CD14-positive monocyte (primary cell): ENCODE results near the gene FKBP10. TPM values are rescaled to one million over a fixed set of nuclear protein-coding genes. Genes with fewer than 3 reads are reported as not detected.
A peak's percentile ranks its signal among the peaks of the same experiment; 100 is the strongest.

Source experiments
- DNase-seq, 3 donors: peaks; one replicate each; pipeline ENCODE4 v3.0.0-alpha.2; 2011 to 2022
- H2AFZ ChIP-seq: 2 replicates; pipeline ENCODE4 v1.6.0; 2012; ENCODE audit warnings: mild to moderate bottlenecking, low read depth, low read length, inconsistent platforms; ENCODE audit not compliant: insufficient read depth, poor library complexity, severe bottlenecking
- H3K27ac ChIP-seq, 2 donors: 1 replicate in 1 of 2; 2 replicates in 1 of 2; pipeline ENCODE4 v1.5.1; 2012 to 2013; ENCODE audit warnings: low read length in 2 of 2, control low read depth in 1 of 2, inconsistent platforms in 1 of 2, low read depth in 1 of 2, mild to moderate bottlenecking in 1 of 2
- H3K27me3 ChIP-seq, 2 donors: one replicate each; pipeline versions ENCODE4 v1.6.0 to v1.6.1; 2011 to 2013; ENCODE audit warnings: low read length in 2 of 2; ENCODE audit not compliant: control insufficient read depth in 2 of 2, insufficient read depth in 2 of 2
- H3K36me3 ChIP-seq, 2 donors: replicated peaks in 1 of 2; 1 replicate in 1 of 2; 2 replicates in 1 of 2; pipeline versions ENCODE4 v1.5.1 to v1.6.1; 2012 to 2013; ENCODE audit warnings: low read length in 2 of 2, control low read depth in 1 of 2, inconsistent platforms in 1 of 2, mild to moderate bottlenecking in 1 of 2; ENCODE audit not compliant: insufficient read depth in 2 of 2, control insufficient read depth in 1 of 2
- H3K4me1 ChIP-seq, 2 donors: 1 replicate in 1 of 2; 2 replicates in 1 of 2; pipeline versions ENCODE4 v1.5.1 to v1.6.1; 2012 to 2013; ENCODE audit warnings: low read length in 2 of 2, control low read depth in 1 of 2, inconsistent platforms in 1 of 2, mild to moderate bottlenecking in 1 of 2, moderate library complexity in 1 of 2; ENCODE audit not compliant: insufficient read depth in 2 of 2, control insufficient read depth in 1 of 2
- H3K4me2 ChIP-seq: replicated peaks from 2 replicates; pipeline ENCODE3; 2012; ENCODE audit warnings: low read length, moderate library complexity, mild to moderate bottlenecking; ENCODE audit not compliant: poor library complexity, severe bottlenecking; ENCODE audit errors: extremely low read depth
- H3K4me3 ChIP-seq, 3 experiments: fragments of 200-600 bp in 1 of 3; sonication (generic) in 1 of 3; replicated peaks in 1 of 3; 1 replicate in 2 of 3; 2 replicates in 1 of 3; pipeline ENCODE4 v1.5.1; 2011 to 2013; ENCODE audit warnings: low read length in 3 of 3, mild to moderate bottlenecking in 3 of 3, control low read depth in 2 of 3, low read depth in 2 of 3, inconsistent platforms in 1 of 3, moderate library complexity in 1 of 3
- H3K79me2 ChIP-seq: 2 replicates; pipeline ENCODE4 v1.6.0; 2012; ENCODE audit warnings: mild to moderate bottlenecking, control low read depth, inconsistent platforms, low read length, moderate library complexity; ENCODE audit not compliant: insufficient read depth
- H3K9ac ChIP-seq: 2 replicates; pipeline ENCODE4 v1.6.0; 2017; ENCODE audit warnings: low read length, mild to moderate bottlenecking; ENCODE audit not compliant: insufficient read depth, poor library complexity, severe bottlenecking
- H3K9me3 ChIP-seq, 2 donors: replicated peaks in 1 of 2; 1 replicate in 1 of 2; 2 replicates in 1 of 2; pipeline versions ENCODE4 v1.5.1 to v1.6.1; 2012 to 2013; ENCODE audit warnings: low read length in 2 of 2, control low read depth in 1 of 2; ENCODE audit not compliant: control insufficient read depth in 1 of 2, insufficient read depth in 1 of 2
- H4K20me1 ChIP-seq: 2 replicates; pipeline ENCODE4 v1.6.0; 2012; ENCODE audit warnings: mild to moderate bottlenecking, low read length, control low read depth, moderate library complexity; ENCODE audit not compliant: insufficient read depth
- H3K27ac Mint-ChIP-seq, 7 donors: one replicate each; pipeline ENCODE4 v1.8.0; 2020; ENCODE audit warnings: mild to moderate bottlenecking in 7 of 7, mixed read lengths in 7 of 7, moderate library complexity in 6 of 7, inconsistent platforms in 2 of 7
- H3K27me3 Mint-ChIP-seq, 3 donors: one replicate each; pipeline ENCODE4 v1.8.0; 2021 to 2022; ENCODE audit warnings: low read depth in 3 of 3, mild to moderate bottlenecking in 3 of 3, mixed read lengths in 3 of 3, moderate library complexity in 3 of 3, inconsistent platforms in 1 of 3
- H3K36me3 Mint-ChIP-seq, 2 donors: one replicate each; pipeline ENCODE4 v1.8.0; 2020; ENCODE audit warnings: mixed read lengths in 2 of 2, inconsistent platforms in 1 of 2, mild to moderate bottlenecking in 1 of 2
- H3K4me1 Mint-ChIP-seq: one replicate; pipeline ENCODE4 v1.8.0; 2020; ENCODE audit warnings: mild to moderate bottlenecking, mixed read lengths
- H3K4me3 Mint-ChIP-seq, 2 donors: one replicate each; pipeline ENCODE4 v1.8.0; 2020; ENCODE audit warnings: mild to moderate bottlenecking in 2 of 2, mixed read lengths in 2 of 2, moderate library complexity in 1 of 2
- H3K9me3 Mint-ChIP-seq, 7 donors: one replicate each; pipeline ENCODE4 v1.8.0; 2020 to 2022; ENCODE audit warnings: mixed read lengths in 7 of 7, mild to moderate bottlenecking in 6 of 7, moderate library complexity in 6 of 7, inconsistent platforms in 2 of 7
- CTCF ChIP-seq: fragments of 200-600 bp; IDR thresholded peaks from one replicate; pipeline ENCODE4 v1.8.0; 2022; ENCODE audit warnings: antibody characterized with exemption, mild to moderate bottlenecking
- WGBS: methylation state at CpG from one replicate; pipeline ENCODE4 v1.1.5; 2013; ENCODE audit warnings: missing lambda C conversion rate; ENCODE audit not compliant: insufficient coverage; 5-methylcytosine and 5-hydroxymethylcytosine counted together
- intact Hi-C, 2 donors: fragments of 100-400 bp; cut with micrococcal nuclease; formaldehyde crosslinking; loops; one replicate each; pipeline versions ENCODE4 v1.15.0 to v1.15.1; 2023
- polyA plus RNA-seq, 3 donors: library from polyadenylated mRNA; depleted of rRNA in 1 of 3; unstranded in 2 of 3; stranded (reverse) in 1 of 3; fragments of 300-500 nt in 2 of 3; fragments of >200 nt in 1 of 3; fragmentation: Illumina TruSeq in 2 of 3; gene quantifications; 1 replicate in 2 of 3; 2 replicates in 1 of 3; pipeline ENCODE4 v1.2.3, GENCODE V29; 2012 to 2021

FKBP10 gene
- polyA plus RNA-seq, 3 donors, result not detected

DNA sequence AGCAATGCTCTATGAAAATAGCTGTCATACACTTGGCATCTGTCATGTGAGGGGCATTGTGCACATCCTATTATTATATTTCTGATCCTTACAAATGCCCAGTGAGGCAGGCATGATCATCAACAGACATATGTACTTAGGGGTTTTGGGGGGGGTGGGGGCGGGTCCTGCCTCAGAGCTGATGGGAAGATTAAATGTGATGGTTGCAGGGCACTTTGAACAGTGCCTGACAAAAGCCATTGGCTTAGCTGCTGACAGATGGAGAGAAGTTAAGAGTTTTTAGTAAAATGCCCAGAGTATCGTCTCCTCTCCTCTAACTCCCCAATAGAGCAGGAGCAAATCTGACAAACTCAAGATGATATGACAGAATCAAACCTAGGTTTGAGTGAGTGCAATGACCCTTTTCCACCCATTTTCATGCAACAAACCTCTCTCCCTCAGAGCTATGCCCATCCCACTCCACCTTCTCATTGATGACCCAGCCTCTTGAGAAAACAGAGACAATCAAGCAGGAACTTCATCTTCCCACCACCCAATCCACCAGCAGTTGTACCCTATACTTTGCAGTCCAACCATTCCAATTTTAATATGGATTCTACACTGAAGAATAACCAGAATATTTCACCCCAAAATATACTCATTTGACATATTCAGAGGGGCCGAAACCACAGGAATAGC lies 47.6 kb downstream of the FKBP10 start:
- Histone ChIP-seq H3K36me3 (no peaks in the 10 kb centered on the region), H3K27me3 (no peaks in the 10 kb centered on the region), H4K20me1 (peaks cover 50% of the 10 kb centered on the region), H3K9me3 (no peaks in the 10 kb centered on the region), H3K79me2 (peaks cover 79% of the 10 kb centered on the region), H3K9ac (no peak overlapping the region), H3K4me3 (no peak overlapping the region), H2AFZ (no peak overlapping the region), H3K4me2 (no peak overlapping the region), H3K27ac (no peak overlapping the region), H3K4me1 (peaks cover 18 to 24% of the 10 kb centered on the region in 2 donors)
- no peak overlapping the region for H3K27ac Mint-ChIP-seq
- no peaks in the 10 kb centered on the region for H3K9me3 Mint-ChIP-seq
- no peak for DNase-seq
- no peak for TF ChIP-seq CTCF
- peaks cover 12% of the 10 kb centered on the region for H3K4me1 Mint-ChIP-seq
- 100% methylated on average over 1 of the region's 3 CpGs for WGBS
- peaks cover 0 to 2% (median 0%) of the 10 kb centered on the region in 3 donors for H3K27me3 Mint-ChIP-seq
- intact Hi-C loops, result no loop called here
- no peak overlapping the region for H3K4me3 Mint-ChIP-seq
- peaks cover 0 to 6% of the 10 kb centered on the region in 2 donors for H3K36me3 Mint-ChIP-seq

DNA sequence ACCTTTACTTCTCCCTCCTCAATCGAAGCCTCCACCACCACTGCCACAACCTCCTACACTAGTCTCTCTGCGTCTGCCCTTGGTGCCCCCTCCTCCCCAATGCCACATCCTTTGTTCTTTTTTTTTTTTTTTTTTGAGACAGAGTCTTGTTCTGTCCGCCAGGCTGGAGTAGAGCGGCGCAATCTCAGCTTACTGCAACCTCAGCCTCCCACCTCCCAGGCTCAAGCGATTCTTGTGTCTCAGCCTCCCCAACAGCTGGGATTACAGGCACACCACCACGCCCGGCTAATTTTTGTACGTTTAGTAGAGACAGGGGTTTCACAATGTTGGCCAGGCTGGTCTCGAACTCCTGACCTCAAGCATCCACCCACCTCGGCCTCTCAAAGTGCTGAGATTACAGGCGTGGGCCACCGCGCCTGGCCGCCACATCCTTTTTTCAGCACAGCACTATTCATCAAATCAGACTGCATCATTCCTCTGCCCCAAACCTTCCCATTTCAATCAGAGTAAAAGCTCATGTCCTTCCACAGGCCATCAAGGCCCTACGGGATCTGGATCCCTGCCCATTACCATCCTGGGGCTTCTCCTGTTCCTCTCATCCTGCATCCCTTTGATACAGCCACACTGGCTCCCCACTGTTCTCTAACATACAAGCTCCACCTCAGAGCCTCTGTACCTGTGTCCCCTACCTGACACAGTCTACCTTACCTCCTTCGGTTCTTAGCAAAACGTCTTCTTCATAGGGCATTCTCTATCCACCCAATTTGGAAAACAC lies 50.5 kb downstream of the FKBP10 start:
- no peaks in the 10 kb centered on the region for H3K9me3 ChIP-seq
- peaks cover 50% of the 10 kb centered on the region for H4K20me1 ChIP-seq
- Mint-ChIP-seq H3K27me3 (no peaks in the 10 kb centered on the region), H3K9me3 (no peaks in the 10 kb centered on the region), H3K36me3 (peaks cover 13 to 15% of the 10 kb centered on the region in 2 donors), H3K27ac (no peak overlapping the region), H3K4me1 (peaks cover 13% of the 10 kb centered on the region), H3K4me3 (no peak overlapping the region)
- peaks cover 63% of the 10 kb centered on the region for H3K79me2 ChIP-seq
- no peak for TF ChIP-seq CTCF
- peak overlapping the region; percentile 90 for H3K9ac ChIP-seq
- no peak overlapping the region for H2AFZ ChIP-seq
- no peak for DNase-seq
- WGBS, result 53% methylated on average over 14 of the region's 18 CpGs
- H3K4me1 ChIP-seq, result peaks cover 21 to 27% of the 10 kb centered on the region in 2 donors
- peak overlapping the region in 1 of 3 experiments; percentile 96 for H3K4me3 ChIP-seq
- peaks cover 12 to 15% of the 10 kb centered on the region in 2 donors for H3K36me3 ChIP-seq
- H3K27ac ChIP-seq, result no peak overlapping the region
- intact Hi-C loops, result no loop called here
- H3K4me2 ChIP-seq, result peak overlapping the region; percentile 99
- no peaks in the 10 kb centered on the region for H3K27me3 ChIP-seq
